Mammary epithelial cell (primary cell): ENCODE measurements around the gene ANO1.

Source experiments
- EZH2 ChIP-seq: IDR thresholded peaks from 2 replicates; pipeline ENCODE4 v1.6.1; 2012; ENCODE audit warnings: low read length, inconsistent platforms, borderline replicate concordance
- TF ChIP-seq, protein P1 (sequence below), 2 donors: IDR thresholded peaks in 1 of 2; conservative IDR thresholded peaks in 1 of 2; 2 replicates each; pipeline ENCODE4 v1.5.1; 2011 to 2012; ENCODE audit warnings: inconsistent platforms in 2 of 2, low read length in 2 of 2, mild to moderate bottlenecking in 2 of 2, control low read depth in 1 of 2, low read depth in 1 of 2; ENCODE audit not compliant: insufficient read depth in 1 of 2; ENCODE audit errors: extremely low read depth in 1 of 2

DNA sequence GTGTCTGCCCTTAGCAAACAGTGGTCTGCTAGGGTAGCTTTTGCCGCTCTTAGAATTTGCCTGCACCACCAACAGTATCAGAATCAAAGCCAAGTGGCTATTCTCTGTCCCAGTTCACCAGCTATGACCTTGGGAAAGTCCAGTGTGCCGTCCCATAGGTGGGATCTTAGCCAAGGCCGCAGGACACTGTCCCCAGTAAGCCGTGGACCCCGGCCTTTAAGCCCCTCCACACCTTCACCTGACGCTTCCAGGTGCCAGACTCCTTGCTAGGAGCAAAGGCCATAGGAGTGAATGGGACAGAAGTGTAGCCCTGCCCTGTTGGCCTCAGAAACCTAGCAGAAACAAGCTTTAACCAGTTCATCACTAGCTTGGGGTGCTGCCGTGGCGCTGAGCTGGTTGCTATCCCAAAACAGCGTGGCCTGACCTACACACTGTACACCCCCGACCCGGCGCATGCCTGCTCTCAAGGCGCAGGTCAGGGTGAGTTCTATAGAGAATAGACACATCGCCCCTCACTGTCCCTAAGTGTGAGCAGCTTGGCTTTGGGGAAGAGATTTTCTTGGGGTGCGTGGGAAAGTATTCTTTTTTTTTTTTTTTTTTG lies 129.5 kb downstream of the ANO1 start:
- TF ChIP-seq, protein P1, sequence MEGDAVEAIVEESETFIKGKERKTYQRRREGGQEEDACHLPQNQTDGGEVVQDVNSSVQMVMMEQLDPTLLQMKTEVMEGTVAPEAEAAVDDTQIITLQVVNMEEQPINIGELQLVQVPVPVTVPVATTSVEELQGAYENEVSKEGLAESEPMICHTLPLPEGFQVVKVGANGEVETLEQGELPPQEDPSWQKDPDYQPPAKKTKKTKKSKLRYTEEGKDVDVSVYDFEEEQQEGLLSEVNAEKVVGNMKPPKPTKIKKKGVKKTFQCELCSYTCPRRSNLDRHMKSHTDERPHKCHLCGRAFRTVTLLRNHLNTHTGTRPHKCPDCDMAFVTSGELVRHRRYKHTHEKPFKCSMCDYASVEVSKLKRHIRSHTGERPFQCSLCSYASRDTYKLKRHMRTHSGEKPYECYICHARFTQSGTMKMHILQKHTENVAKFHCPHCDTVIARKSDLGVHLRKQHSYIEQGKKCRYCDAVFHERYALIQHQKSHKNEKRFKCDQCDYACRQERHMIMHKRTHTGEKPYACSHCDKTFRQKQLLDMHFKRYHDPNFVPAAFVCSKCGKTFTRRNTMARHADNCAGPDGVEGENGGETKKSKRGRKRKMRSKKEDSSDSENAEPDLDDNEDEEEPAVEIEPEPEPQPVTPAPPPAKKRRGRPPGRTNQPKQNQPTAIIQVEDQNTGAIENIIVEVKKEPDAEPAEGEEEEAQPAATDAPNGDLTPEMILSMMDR (conservative IDR thresholded peaks at IDR 0.05 in 1 of 2, IDR thresholded peaks at IDR 0.05 in 1 of 2; ENCODE audit: extremely low read depth in 1 of 2, insufficient read depth in 1 of 2, low read depth in 1 of 2, low read length in 2 of 2) = no peak
- TF ChIP-seq EZH2 = no peak
